HG03354 (cell line): ENCODE data around the gene ZBTB46.

Experiments used
- ATAC-seq: cut with Tn5 transposase; IDR thresholded peaks from one replicate; pipeline ENCODE4 v1.9.1; 2021; ENCODE audit warnings: mild to moderate bottlenecking; ENCODE audit not compliant: unreplicated experiment, poor library complexity, severe bottlenecking

ZBTB46 gene

DNA sequence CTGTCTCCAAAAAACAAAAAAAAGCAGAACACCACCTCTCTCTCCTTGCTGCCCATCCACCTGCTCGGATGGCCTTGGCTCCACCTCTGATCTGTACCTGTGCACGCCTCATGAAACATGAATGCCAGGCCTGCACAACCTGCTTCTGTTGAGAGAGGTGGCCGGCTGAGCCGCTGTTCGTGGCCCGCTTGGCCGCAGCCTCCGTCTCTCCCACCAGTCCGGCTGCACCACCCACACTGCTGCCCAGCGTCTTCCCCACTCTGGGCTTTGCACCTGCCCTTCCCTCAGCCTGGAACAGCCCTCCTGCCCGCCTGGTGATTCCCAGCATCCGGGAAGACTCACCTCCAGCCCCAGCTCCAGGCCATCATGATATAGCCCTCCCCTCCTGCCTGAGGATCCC lies 12.2 kb upstream of the ZBTB46 start:
- ATAC-seq, result no peak

DNA sequence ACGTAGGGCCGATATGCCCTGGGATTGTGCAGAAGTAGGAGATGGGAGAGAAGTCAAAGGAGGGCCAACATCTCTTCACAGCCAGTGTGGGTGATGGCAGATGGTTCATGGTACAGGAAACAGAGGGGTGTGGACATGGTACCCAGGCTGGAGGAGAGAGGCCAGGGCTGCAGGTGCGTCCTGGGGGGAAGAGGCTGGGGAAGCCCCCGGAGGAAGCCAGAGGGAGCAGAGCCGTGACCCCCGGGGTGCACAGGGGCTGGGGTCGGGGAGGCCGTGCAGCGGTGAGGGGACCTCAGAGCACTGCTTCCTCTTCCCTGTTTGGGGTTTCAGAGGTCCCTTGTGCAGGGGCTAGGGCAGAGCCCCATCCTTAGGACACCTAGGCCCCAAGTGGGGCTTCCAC lies 11.2 kb upstream of the ZBTB46 start:
- no peak for ATAC-seq

DNA sequence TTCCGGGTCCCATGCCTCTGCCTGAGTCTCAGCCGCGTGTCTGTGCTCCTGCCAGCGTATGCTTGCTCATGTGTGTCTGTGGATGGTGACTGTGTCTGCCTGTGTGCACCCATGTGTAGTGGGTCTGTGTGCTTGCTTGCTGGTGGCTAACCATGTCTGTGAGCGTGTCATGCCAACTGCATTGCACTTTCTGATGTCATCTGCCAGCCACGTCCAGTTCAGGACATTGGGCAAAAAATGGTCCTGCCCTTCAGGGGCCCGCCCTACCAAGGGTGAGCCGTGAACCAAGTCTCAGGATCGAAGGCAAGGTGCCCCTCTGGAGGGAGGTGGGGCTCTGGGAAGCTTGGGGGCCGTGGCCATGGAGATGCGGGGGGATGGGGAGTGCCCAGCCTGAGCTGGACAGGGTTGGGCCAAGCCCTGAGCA lies 9.4 kb upstream of the ZBTB46 start:
- ATAC-seq, result no peak

DNA sequence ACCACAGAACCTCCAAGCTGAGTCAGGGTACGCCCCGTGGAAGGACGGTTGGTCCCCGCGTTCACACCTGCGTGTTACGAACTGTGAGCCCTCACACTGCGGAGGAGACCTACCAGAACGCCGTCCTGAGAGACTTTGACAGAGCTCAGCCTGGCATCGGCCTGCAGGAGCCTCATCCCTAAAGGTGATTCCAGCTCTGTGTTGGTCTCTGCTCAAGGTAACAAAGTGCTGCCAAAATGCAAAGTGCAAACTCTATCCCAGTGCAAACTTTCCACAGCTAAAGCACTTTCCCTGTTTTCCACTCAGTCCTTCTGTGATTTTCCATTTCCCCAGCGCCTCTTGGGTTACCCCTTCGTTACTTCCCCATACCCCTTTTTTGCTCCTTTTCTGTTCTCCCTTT lies 8.6 kb upstream of the ZBTB46 start:
- ATAC-seq, result no peak

DNA sequence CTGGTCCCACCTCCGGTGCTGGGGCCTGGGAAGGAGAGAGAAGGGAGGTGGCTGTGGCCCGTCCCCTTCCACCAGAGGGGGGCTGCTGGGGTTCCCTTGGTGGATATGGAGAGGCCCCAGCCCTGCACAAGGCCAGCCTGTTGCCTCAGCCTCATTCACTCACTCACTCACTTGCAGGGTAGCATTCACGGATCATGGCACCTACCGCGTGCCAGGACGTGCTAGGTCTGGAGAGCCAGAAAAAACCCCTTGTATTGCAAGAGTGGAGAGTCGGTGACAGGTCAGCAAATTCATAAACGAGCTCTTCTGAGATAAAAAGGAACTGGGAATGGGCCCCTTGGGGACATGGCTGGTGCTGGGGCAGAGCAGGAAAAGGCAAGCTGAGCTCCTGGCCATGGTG lies 6.4 kb upstream of the ZBTB46 start:
- no peak for ATAC-seq

DNA sequence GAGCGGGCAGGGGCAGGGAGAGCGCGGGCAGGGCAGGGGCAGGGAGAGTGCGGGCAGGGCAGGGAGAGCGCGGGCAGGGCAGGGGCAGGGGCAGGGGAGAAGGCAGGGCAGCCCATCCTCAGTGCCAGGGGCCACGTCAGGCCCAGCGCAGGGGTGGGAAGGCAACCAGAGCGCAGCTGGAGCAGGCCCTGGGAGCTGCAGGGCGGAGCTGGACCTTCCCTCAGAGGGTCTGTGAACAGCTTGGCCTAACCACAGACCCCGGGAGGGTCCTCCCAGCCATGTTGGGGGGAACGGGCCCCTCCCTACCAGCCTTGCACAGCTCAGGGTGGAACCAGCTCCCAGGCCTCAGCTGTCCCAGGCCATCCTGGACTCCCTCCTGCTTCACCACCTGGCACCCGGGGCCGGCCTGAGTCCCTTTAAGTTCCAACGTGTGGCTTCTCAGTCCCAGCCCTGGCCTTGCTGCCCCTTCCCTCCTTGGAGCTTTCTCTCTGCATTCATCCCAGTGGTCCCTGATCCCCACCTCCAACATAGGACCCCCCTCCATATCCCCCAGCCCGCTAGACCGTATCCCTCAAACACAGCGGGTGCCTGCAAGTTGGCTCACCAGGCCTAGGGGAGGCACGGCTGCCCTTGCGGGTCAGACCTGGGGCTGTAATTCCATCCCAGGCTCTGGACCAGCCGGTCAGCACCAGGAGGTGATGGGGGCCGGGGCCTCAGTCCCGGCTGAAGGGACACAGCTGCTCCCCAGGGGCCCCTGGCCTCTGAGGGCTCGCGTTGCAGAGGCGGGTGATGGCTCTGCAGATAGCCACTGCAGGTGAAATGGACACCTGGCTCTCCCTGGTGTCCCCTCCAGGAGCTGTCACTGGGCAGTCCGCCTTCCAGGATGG lies 5.6 kb upstream of the ZBTB46 start:
- ATAC-seq, result no peak

DNA sequence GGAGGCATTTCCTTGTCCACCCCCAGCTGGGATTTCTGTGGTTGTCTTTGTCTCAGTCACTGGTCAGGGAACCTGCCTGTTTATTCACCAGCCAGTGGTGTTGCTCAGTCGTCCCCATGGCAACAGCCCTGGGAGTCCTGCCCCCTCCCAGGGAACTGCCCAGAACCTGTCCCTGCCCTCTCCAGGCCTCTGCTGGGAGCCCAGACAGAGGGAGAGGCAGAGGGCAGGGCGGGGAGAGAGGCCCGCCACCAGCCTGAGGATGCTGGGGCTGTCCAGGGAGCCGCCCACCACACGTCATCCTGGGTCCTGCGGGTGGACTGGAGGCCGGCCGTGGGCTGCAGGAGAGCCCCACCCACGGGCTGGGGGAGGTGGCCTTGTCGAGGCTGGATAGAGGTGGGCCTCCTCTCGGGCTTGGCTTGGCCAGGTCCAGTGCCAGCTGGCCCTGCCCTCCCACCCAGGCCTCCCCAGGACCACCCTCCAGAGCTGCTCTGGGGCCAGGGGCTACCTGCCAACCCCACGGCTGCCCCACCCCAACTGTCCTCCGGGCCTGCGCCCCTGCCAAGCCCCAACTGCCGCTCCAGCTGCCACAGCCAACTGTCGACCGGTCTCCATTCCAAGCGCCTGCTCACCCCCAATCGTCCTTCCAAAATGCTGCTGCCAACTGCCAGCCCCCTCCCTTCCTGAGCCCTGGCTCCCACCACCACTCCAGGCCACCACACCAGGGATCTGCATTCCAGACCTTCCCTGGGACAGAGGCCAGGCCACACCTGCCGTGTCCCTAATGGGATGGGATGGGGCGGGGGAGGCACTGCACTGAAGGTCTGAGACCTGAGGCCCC lies 4.2 kb upstream of the ZBTB46 start:
- ATAC-seq, result no peak

DNA sequence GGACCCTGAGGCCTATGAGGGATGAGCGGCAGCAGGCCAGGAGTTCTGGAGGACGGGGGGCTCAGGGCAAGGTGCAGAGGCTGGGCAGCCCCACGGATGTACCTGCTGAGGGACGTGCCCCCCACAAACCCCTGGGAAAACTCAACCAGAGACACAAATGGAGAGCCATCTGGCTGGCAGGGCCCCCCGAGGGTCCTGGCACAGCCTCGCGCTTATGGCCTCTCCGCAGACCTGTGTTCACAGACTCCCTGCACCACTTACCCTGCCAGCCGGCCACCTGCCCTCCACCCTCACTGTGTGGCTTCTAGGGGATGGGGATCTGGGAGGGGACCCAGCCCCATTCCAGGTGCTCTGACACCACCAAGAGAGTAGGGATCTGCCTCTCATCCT lies 3.4 kb upstream of the ZBTB46 start:
- no peak for ATAC-seq

DNA sequence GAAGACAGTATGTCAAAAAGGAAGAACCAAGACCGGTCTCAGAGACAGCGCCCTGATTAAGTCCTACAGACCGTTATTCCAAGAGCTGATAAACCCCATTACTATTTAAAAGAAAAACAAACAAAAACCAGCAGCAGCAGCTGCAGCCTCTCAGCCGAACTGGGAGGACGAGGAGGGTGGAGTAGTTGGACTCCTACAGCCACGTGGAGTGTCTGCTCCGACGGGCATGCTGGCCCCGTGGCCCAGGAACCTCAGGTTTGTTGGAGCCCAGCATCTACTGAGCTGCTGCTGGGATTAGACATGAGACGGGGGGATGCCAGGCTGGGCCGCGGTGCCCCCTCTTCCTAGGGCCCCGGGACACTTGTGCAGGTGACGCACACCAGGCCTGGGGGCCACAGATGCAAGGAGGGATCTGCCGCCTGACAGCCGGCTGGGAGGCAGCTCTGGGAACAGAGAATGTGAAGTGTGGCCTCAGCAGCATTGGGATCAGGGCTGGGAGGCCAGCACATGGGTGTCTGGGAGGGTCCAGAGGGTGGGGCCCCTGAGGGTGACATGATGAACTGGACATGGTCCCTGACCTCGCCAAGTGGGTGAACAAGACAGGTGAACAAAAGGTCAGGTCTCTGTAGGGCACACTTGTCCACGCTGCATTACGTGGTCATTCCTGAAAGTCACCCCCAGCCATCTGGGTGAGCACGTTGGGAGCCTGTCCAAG lies 2.9 kb upstream of the ZBTB46 start:
- no peak for ATAC-seq

DNA sequence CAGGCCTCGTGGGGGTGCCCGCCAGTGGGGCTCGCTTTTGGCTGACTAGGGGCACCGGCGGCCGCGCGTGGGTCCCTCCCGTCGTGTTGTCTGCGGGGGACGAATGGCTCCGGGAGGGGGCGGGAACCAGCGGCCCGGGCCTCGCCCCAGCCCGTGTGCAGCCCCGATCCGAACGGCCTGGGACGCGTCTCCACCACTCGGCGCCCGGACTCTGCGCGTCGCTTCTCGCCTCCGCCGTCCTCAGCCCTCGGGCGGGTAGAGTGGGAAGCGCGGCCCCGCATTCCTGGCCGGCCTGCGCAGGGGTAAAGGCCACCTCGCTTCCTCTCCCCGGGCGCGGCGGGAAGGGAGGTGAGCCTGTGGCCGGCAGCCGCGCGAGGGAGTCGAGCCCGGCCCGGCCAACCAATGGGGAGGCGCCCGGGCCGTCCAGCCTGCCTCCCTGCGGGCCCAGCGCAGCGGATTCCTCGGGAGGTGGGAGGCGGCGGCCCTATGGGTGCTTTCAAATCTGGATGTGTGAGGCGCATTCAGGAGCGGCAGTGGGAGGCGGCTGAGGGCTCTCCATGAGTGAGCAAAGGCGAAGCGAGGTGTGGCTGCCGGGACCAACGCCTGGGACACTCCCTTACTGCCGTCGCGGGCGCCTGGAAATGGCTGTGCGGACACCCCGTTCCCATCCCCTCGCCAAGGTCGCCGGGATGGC lies 1.1 kb upstream of the ZBTB46 start:
- peak; percentile 11 for ATAC-seq

DNA sequence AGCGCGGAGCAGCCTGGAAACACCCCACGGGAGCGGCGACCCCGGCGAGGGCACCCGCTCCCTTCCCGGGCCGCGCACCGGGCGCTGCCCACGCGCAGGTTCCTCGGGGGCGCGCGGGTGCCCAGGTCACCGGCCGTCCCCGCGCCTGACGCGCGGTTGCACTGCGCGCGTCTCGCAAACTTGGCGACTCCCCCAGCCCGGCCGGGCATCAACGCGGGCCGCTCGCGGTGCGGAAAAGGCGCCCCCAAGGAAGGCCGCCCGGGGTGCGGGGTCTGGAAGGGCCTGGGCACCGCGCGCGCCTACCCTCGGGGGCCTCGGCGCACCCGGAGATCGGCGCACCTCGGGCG lies 555 bp upstream of the ZBTB46 start:
- ATAC-seq, result peak; percentile 33

DNA sequence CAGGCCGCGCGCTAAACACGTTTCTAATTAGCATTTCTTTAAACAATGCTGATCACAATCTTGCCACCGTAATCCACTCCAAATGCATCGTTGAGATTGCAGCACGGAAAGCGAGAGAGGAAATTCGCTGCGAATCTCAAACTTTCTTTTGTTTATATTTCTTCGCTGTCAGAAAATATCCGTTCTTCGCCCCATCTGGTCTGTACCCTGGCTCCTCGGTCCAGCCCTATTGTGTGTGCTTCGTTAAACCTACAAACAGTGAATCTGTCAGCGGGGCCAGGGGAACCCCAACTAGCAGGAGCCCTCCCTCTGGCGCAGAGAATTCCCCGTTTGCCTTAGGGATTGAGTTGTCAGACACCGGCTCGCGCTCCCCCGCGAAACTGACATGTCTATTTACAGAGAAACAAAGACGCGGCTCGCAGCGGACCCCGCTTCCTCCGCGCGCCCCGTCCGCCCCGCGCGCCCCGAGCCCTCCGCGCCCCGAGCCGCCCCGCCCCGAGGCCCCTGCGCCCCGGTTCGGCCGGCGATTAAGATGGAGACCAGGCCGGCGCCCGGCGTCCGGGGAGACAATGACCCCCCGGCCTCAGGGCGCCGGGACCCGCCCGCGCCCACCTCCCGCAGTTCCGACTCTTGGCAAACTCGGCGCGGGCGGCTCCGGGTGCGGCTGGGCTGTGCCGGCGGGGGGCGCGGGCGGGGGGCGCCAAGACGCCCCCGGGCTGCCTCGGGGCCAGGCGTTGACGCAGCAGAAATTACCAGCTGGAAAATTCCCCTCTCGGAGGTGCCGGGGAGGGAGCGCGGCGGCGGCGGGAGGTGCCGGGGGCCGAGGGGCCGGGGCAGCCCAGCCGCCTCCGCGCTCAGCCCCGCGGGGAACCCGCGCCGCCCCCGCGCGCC lies 874 bp downstream of the ZBTB46 start:
- ATAC-seq, result no peak

DNA sequence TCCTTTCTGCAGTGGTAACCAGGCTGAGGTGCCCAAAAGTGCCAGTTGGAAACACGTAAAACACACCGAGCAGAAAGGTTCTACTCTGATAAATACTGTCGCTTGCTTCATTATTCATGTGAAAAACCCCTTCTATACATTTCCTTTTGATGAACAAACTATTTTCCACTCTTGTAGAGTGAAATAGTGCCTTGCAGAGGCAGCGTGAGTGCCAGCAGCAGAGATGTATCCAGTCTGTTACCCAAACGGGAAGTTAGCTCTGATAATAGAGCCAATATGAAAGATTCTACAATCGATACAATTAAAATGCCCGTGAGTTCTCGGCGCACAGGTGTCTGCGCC lies 1.5 kb downstream of the ZBTB46 start:
- no peak for ATAC-seq

DNA sequence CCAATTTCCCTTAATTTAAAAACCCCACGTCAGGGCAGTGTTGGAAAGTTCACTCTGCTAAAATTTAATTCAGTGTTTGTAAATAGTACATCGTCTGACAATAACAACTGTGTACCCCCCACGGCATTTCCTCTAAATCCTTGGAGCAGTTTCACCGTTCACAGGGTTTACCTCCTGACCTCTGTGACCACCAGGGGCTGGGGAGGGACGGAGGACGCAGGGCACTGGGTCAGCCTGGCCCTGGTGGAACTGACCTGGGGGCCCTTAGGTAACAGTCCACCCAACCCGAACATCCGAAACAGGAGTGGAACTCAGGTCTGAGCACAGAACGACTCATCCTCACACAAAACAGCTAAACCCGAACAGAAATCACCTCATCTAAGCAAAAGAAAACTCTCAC lies 2.1 kb downstream of the ZBTB46 start:
- no peak for ATAC-seq

DNA sequence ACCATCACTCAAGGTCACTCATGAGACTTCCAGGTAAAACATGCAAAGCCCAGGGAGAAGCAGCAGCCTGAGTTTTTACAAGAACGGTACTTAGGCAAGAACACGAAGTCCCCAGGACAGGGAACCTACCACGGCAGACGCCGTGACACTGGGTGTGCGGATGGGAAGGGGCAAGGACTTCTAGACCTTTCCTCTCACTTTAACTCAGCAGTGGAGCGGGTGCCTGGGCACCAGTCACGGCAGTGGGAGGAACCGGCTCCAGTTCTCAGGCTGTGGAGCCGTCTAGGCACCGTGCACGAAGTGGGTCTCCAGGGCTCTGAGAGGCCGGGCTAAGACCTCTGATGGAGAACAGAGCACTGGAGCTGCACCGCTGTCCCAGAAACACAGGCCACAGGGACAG lies 2.5 kb downstream of the ZBTB46 start:
- ATAC-seq, result no peak

DNA sequence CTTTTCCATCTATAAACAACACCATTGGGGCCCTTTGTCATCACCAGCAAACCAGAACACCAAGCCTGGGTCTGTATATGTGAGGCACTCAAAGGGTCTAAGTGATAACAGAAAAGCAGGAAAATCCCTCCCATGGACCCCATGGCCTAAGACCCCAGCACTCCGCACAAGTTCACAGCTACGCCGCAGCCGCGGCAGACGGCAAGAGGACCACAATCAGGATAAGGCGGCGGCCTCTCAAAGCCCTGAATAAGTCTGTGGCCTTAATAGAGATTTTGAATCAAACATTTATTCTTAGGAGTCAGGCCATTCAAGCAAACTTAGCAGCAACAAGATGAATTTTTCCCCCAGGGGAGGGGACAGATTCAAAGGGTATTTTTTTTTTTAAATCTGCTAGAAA lies 2.9 kb downstream of the ZBTB46 start:
- ATAC-seq, result no peak

DNA sequence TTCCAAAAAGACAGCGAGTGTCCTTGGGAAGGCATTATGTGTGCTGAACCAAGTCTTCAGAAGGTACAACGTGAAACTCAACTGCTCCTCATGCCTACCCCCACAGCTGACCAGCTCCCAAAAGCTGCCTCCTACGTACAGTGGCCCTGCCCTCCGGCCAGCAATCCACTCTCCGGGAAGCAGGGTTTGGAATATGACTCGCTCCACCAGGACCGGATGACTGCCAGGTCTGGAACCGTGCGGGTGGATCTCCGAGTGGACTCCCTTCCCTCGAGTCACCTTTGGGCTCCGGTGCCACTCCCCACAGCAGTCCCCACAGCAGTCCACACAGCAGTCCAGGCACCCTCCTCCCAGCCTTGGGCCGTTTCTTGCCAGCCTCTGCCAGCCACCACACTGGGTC lies 4.3 kb downstream of the ZBTB46 start:
- no peak for ATAC-seq

DNA sequence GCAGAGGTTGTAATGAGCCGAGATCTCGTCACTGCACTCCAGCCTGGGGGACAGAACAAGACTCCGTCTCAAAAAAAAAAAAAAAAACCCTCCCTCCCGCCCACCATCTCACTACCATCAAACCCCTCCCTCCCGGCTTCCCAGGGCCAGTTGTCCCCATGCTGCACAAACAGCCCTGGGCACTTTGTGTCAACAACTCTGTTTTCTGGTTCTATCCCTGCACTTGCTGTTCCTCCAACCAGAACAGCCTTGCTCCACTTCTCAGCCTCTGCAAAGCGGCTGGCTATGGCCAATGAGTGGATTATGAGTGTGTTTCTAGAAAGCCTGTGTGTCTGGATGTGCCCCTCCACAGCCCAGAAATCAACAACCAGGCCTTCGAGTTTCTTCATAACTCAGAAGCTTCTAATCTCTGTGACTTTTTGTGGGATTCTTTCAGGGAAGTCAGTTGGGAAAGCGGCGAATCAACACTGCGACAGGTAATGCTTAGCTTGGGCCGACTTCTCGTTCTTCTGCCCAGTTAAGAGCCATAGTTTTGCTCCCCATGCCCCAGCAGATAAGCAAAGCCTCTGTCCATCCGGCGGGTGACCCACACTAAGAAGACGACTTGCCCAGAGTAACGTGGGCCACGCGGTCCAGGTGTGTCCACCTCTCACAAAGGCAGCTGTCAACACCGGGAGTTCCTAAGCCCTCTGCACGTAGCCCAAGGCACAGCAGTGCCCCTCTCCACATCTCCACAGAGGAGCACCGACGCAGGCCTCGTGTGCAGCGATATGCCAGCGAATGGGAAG lies 5.5 kb downstream of the ZBTB46 start:
- no peak for ATAC-seq
